PFSK-1 (cell line): ENCODE measurements around the gene ZNF326.

Experiments
- FOXP2 ChIP-seq: optimal IDR thresholded peaks from 2 replicates; pipeline ENCODE3; 2011; ENCODE audit warnings: borderline replicate concordance, control low read depth, inconsistent platforms; ENCODE audit not compliant: insufficient read depth; ENCODE audit errors: extremely low read length, extremely low read depth
- POLR2AphosphoS5 ChIP-seq: IDR thresholded peaks from 2 replicates; pipeline ENCODE4 v1.6.1; 2012; ENCODE audit warnings: low read depth, mild to moderate bottlenecking, control low read depth, low read length, moderate library complexity
- SIN3A ChIP-seq: IDR thresholded peaks from 2 replicates; pipeline ENCODE4 v1.6.1; 2012; ENCODE audit warnings: mild to moderate bottlenecking, low read length, moderate library complexity, borderline replicate concordance; ENCODE audit not compliant: insufficient read depth
- TAF1 ChIP-seq: IDR thresholded peaks from 2 replicates; pipeline ENCODE4 v1.6.1; 2012; ENCODE audit warnings: low read length, control low read depth, borderline replicate concordance; ENCODE audit not compliant: insufficient read depth
- TF ChIP-seq, protein P1 (sequence below), 2 experiments: IDR thresholded peaks; 2 replicates each; pipeline versions ENCODE4 v1.6.1 to v1.8.0; 2011 to 2012; ENCODE audit warnings: low read depth in 2 of 2, low read length in 2 of 2, control low read depth in 1 of 2, inconsistent platforms in 1 of 2, mild to moderate bottlenecking in 1 of 2, moderate library complexity in 1 of 2; ENCODE audit not compliant: insufficient read depth in 1 of 2

- no peak for TF ChIP-seq POLR2AphosphoS5
- TF ChIP-seq SIN3A, result no peak
- TF ChIP-seq, protein P1, sequence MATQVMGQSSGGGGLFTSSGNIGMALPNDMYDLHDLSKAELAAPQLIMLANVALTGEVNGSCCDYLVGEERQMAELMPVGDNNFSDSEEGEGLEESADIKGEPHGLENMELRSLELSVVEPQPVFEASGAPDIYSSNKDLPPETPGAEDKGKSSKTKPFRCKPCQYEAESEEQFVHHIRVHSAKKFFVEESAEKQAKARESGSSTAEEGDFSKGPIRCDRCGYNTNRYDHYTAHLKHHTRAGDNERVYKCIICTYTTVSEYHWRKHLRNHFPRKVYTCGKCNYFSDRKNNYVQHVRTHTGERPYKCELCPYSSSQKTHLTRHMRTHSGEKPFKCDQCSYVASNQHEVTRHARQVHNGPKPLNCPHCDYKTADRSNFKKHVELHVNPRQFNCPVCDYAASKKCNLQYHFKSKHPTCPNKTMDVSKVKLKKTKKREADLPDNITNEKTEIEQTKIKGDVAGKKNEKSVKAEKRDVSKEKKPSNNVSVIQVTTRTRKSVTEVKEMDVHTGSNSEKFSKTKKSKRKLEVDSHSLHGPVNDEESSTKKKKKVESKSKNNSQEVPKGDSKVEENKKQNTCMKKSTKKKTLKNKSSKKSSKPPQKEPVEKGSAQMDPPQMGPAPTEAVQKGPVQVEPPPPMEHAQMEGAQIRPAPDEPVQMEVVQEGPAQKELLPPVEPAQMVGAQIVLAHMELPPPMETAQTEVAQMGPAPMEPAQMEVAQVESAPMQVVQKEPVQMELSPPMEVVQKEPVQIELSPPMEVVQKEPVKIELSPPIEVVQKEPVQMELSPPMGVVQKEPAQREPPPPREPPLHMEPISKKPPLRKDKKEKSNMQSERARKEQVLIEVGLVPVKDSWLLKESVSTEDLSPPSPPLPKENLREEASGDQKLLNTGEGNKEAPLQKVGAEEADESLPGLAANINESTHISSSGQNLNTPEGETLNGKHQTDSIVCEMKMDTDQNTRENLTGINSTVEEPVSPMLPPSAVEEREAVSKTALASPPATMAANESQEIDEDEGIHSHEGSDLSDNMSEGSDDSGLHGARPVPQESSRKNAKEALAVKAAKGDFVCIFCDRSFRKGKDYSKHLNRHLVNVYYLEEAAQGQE (IDR thresholded peaks at IDR 0.05; ENCODE audit: insufficient read depth in 1 of 2, low read depth in 2 of 2, low read length in 2 of 2), result no peak
- no peak for TF ChIP-seq FOXP2
- no peak for TF ChIP-seq TAF1
Observed at GRCh38 chr1:89966656-89967055, 28.3 kb upstream of the ZNF326 start.
